BLaER1 (cell line): ENCODE measurements around the gene FTO.

ENCODE experiments used
- H3K27ac ChIP-seq: shearing (Covaris generic); formaldehyde crosslinking; 2 replicates; pipeline ENCODE4 v1.8.1; 2022
- H3K27me3 ChIP-seq: shearing (Covaris generic); formaldehyde crosslinking; 2 replicates; pipeline ENCODE4 v1.8.1; 2022
- H3K36me3 ChIP-seq: shearing (Covaris generic); formaldehyde crosslinking; 2 replicates; pipeline ENCODE4 v1.8.1; 2022
- H3K4me1 ChIP-seq: shearing (Covaris generic); formaldehyde crosslinking; 2 replicates; pipeline ENCODE4 v1.8.1; 2022
- H3K4me2 ChIP-seq: shearing (Covaris generic); formaldehyde crosslinking; 2 replicates; pipeline ENCODE4 v1.8.1; 2022
- H3K4me3 ChIP-seq: shearing (Covaris generic); formaldehyde crosslinking; 2 replicates; pipeline ENCODE4 v1.8.1; 2022
- H3K9ac ChIP-seq: shearing (Covaris generic); formaldehyde crosslinking; 2 replicates; pipeline ENCODE4 v1.8.1; 2022
- H3K9me3 ChIP-seq: shearing (Covaris generic); formaldehyde crosslinking; 2 replicates; pipeline ENCODE4 v1.8.1; 2022
- H4K20me1 ChIP-seq: shearing (Covaris generic); formaldehyde crosslinking; 2 replicates; pipeline ENCODE4 v1.8.1; 2022
- Cebpa-rat ChIP-seq: shearing (Covaris generic); IDR thresholded peaks from 2 replicates; pipeline ENCODE4 v1.8.1; 2022

The FTO gene

GRCh38 chr16:54066451-54067105 is 362.6 kb downstream of the FTO start:
- Histone ChIP-seq H3K9ac (no peak overlapping the region), H3K27ac (no peak overlapping the region)

GRCh38 chr16:54067322-54068065 is 363.5 kb downstream of the FTO start:
- Histone ChIP-seq H3K4me1 (no peaks in the 10 kb centered on the region), H3K36me3 (peaks cover 3% of the 10 kb centered on the region; the same call in 1 of the 2 replicates), H3K27me3 (no peaks in the 10 kb centered on the region), H3K4me2 (no peak overlapping the region), H3K9me3 (no peaks in the 10 kb centered on the region), H4K20me1 (no peaks in the 10 kb centered on the region), H3K27ac (no peak overlapping the region), H3K9ac (no peak overlapping the region), H3K4me3 (no peak overlapping the region)
- TF ChIP-seq Cebpa-rat, result no peak

More at GRCh38 chr16:54066451-54067105, 362.6 kb downstream of the FTO start:
- Histone ChIP-seq H3K27me3 (no peaks in the 10 kb centered on the region), H3K4me1 (no peaks in the 10 kb centered on the region), H4K20me1 (no peaks in the 10 kb centered on the region), H3K4me3 (no peak overlapping the region), H3K4me2 (no peak overlapping the region), H3K36me3 (peaks cover 6% of the 10 kb centered on the region; the same call in 1 of the 2 replicates), H3K9me3 (no peaks in the 10 kb centered on the region)
- no peak for TF ChIP-seq Cebpa-rat

- H3K9me3 ChIP-seq, result no peaks in the 10 kb centered on the region
- no peaks in the 10 kb centered on the region for H3K36me3 ChIP-seq
- no peak overlapping the region for H3K27ac ChIP-seq
- H3K9ac ChIP-seq, result no peak overlapping the region
- no peaks in the 10 kb centered on the region for H3K27me3 ChIP-seq
- H3K4me3 ChIP-seq, result no peak overlapping the region
- H3K4me1 ChIP-seq, result no peaks in the 10 kb centered on the region
- no peak overlapping the region for H3K4me2 ChIP-seq
- no peaks in the 10 kb centered on the region for H4K20me1 ChIP-seq
- TF ChIP-seq Cebpa-rat, result no peak
Measured at GRCh38 chr16:54068212-54068611, 364.3 kb downstream of the FTO start.

- H3K27me3 ChIP-seq, result no peaks in the 10 kb centered on the region
- H3K4me3 ChIP-seq, result no peak overlapping the region
- H3K36me3 ChIP-seq, result no peaks in the 10 kb centered on the region
- H3K27ac ChIP-seq, result no peak overlapping the region
- H3K4me1 ChIP-seq, result no peaks in the 10 kb centered on the region
- no peak overlapping the region for H3K4me2 ChIP-seq
- no peak overlapping the region for H3K9ac ChIP-seq
- H3K9me3 ChIP-seq, result no peaks in the 10 kb centered on the region
- H4K20me1 ChIP-seq, result no peaks in the 10 kb centered on the region
- TF ChIP-seq Cebpa-rat, result no peak
Measured at GRCh38 chr16:54069601-54070239, 365.8 kb downstream of the FTO start.

GRCh38 chr16:54070789-54071343 is 366.9 kb downstream of the FTO start:
- Histone ChIP-seq H4K20me1 (no peaks in the 10 kb centered on the region), H3K9ac (no peak overlapping the region), H3K4me2 (no peak overlapping the region), H3K9me3 (no peaks in the 10 kb centered on the region), H3K36me3 (no peaks in the 10 kb centered on the region), H3K4me1 (no peaks in the 10 kb centered on the region), H3K27ac (no peak overlapping the region), H3K27me3 (no peaks in the 10 kb centered on the region), H3K4me3 (no peak overlapping the region)
- TF ChIP-seq Cebpa-rat, result no peak

GRCh38 chr16:54071514-54071913 is 367.6 kb downstream of the FTO start:
- H3K4me2 ChIP-seq, result no peak overlapping the region
- no peak overlapping the region for H3K9ac ChIP-seq
- no peak overlapping the region for H3K27ac ChIP-seq
- no peaks in the 10 kb centered on the region for H3K36me3 ChIP-seq
- H3K4me1 ChIP-seq, result no peaks in the 10 kb centered on the region
- H3K4me3 ChIP-seq, result no peak overlapping the region
- TF ChIP-seq Cebpa-rat, result no peak
- H3K9me3 ChIP-seq, result no peaks in the 10 kb centered on the region
- no peaks in the 10 kb centered on the region for H3K27me3 ChIP-seq
- no peaks in the 10 kb centered on the region for H4K20me1 ChIP-seq

- Histone ChIP-seq H3K4me1 (no peaks in the 10 kb centered on the region), H3K9me3 (no peaks in the 10 kb centered on the region), H3K27me3 (no peaks in the 10 kb centered on the region), H4K20me1 (no peaks in the 10 kb centered on the region), H3K4me3 (no peak overlapping the region), H3K4me2 (no peak overlapping the region), H3K36me3 (no peaks in the 10 kb centered on the region), H3K9ac (no peak overlapping the region), H3K27ac (no peak overlapping the region)
- TF ChIP-seq Cebpa-rat, result no peak
Measured at GRCh38 chr16:54072237-54072636, 368.3 kb downstream of the FTO start.

GRCh38 chr16:54073356-54073755 is 369.4 kb downstream of the FTO start:
- H3K27ac ChIP-seq, result no peak overlapping the region
- H3K36me3 ChIP-seq, result no peaks in the 10 kb centered on the region
- H3K9ac ChIP-seq, result no peak overlapping the region
- no peak overlapping the region for H3K4me2 ChIP-seq
- TF ChIP-seq Cebpa-rat, result no peak
- no peak overlapping the region for H3K4me3 ChIP-seq
- H4K20me1 ChIP-seq, result no peaks in the 10 kb centered on the region
- H3K9me3 ChIP-seq, result no peaks in the 10 kb centered on the region
- no peaks in the 10 kb centered on the region for H3K4me1 ChIP-seq
- H3K27me3 ChIP-seq, result no peaks in the 10 kb centered on the region

GRCh38 chr16:54075446-54075845 is 371.5 kb downstream of the FTO start:
- Histone ChIP-seq H3K27ac (no peak overlapping the region), H4K20me1 (no peaks in the 10 kb centered on the region), H3K4me2 (no peak overlapping the region), H3K9me3 (no peaks in the 10 kb centered on the region), H3K9ac (no peak overlapping the region), H3K4me1 (no peaks in the 10 kb centered on the region), H3K4me3 (no peak overlapping the region), H3K36me3 (no peaks in the 10 kb centered on the region), H3K27me3 (no peaks in the 10 kb centered on the region)
- TF ChIP-seq Cebpa-rat, result no peak

- H4K20me1 ChIP-seq, result no peaks in the 10 kb centered on the region
- H3K4me1 ChIP-seq, result no peaks in the 10 kb centered on the region
- no peaks in the 10 kb centered on the region for H3K9me3 ChIP-seq
- H3K27me3 ChIP-seq, result no peaks in the 10 kb centered on the region
- no peak overlapping the region for H3K4me2 ChIP-seq
- no peak overlapping the region for H3K4me3 ChIP-seq
- no peak for TF ChIP-seq Cebpa-rat
- no peak overlapping the region for H3K9ac ChIP-seq
- no peak overlapping the region for H3K27ac ChIP-seq
- H3K36me3 ChIP-seq, result no peaks in the 10 kb centered on the region
Measured at GRCh38 chr16:54076006-54076504, 372.1 kb downstream of the FTO start.
